ENCODE measurements around the gene LNPEP.

- TF ChIP-seq CTCF (IDR thresholded peaks at IDR 0.05) = no peak
- no peak for TF ChIP-seq EP300 (IDR thresholded peaks at IDR 0.05)
Measured at GRCh38 chr5:96961053-96961452, 25.2 kb downstream of the LNPEP start.
